Measurements from ENCODE around the gene RGL1.
"Not testable (repeated sequence)": the region's sequence is repeated elsewhere in the genome, so short reads cannot be mapped to it uniquely, and the experiment has no call there.

Gene RGL1

DNA sequence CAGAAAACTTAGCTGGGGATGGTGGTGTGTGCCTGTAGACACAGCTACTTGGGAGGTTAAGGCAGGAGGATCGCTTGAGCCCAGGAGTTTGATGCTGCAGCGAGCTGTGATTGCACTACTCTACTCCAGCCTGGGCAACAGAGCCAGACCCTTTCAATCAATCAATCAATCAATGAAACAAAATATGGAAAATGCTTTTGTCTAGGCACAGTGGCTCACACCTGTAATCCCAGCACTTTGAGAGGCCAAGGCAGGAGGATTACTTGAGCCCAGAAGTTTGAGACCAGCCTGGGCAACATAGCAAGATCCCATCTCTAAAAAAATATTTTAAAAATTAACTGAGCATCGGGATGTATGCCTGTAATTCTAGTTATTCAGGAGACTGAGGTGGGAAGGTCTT lies 19.0 kb upstream of the RGL1 start:
- not testable (repeated sequence) for DNase-seq (ENCODE audit: low read depth)

DNA sequence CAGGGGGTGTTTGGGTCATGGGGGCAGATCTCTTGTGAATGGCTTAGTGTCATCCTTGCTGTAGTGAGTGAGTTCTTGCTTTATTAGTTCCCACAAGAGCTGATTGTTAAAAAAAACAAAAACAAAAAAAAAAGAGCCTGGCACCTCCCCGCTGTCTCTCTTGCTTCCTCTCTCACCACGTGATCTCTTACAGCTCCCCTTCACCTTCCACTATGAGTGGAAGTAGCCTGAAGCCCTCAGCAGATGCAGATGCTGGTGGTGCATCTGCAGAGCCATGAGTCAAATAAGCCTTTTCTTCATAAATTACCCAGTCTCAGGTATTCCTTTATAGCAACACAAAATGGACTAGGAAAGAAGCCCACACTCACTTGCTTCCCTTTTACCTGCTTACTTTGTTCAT lies 17.2 kb upstream of the RGL1 start:
- no peak for DNase-seq (ENCODE audit: low read depth)

DNA sequence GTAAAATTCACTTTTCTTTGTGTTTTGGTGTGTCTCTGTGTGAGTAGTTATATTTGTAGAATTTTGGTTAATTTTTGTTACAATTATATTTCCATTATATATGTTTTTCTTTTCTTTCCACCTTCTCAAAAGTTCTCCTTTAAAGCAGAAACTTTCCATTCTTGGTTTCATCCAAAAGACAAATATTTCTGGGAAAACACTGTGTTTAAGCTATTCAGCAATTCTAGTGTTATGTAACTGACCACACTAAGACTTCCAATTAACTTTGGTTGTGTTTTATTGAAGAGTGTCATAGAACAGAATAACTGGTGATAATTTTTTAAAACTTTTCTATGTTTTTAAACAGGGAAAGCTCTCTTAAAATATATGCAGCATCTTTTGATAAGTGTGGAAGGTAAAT lies 13.6 kb upstream of the RGL1 start:
- DNase-seq (ENCODE audit: low read depth), result no peak

DNA sequence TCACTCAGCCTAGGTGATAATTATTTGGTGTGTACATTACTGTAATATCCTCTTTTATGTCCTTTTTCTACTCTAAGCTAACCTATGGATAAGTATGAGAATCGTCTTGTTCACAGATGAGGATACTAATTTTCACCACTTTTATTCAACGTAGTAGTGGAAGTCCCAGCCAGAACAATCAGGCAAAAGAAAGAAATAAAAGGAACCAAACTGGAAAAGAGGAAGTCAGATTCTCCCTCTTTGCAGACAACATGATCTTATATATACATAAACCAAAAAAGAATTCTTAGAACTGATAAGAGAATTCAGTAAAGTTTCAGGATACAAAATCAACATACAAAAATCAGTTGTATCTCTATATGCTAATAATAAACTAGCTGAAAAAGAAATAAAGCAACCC lies 12.6 kb upstream of the RGL1 start:
- DNase-seq (ENCODE audit: low read depth), result no peak

DNA sequence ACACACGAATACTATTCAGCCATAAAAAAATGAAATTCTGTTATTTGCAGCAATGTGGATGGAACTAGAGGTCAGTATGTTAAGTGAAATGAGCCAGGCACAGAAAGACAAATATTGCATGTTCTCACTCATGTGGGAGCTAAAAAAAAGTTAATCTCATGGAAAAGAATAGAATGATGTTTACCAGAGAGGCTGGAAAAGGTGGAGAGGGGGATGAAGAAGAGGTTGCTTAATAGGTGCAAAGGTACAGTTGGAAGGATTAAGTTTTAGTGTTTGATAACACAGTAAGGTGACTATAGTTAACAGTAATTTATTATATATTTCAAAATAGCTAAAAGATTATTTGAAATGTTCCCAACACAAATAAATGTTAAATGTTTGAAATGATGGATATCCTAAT lies 10.8 kb upstream of the RGL1 start:
- DNase-seq (ENCODE audit: low read depth), result no peak

DNA sequence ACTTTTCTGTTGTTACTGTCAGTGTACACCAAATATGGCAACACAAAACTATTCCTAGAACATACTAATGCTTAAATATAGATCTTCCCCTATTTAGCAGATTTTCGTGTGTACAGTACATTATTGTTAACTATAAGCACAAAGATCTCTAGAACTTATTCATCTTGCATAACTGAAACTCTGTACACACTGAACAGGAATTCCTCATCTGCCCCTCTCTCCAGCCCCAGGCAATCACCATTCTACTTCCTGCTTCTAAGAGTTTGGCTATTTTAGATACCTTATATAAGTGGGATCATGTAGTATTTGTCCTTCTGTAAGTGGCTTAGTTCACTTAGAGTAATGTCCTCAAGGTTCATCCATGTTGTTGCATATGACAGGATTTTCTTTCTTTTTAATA lies 4.5 kb upstream of the RGL1 start:
- no peak for DNase-seq (ENCODE audit: low read depth)

DNA sequence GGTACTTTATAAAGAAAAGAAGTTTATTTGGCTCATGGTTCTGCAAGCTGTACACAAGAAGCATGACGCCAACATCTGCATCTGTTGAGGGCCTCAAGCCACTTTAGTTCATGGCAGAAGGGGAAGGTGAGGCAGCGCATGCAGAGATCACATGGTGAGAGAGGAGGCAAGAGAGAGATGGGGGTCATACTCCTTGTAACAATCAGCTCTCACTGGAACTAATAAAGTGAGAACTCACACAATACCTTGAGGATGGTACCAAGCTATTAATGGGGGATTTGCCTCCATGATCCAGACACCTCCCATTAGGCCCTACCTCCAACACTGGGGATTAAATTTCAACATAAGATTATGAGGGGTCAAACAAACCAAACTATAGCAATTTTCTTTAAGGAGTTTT lies 3.3 kb upstream of the RGL1 start:
- no peak for DNase-seq (ENCODE audit: low read depth)

DNA sequence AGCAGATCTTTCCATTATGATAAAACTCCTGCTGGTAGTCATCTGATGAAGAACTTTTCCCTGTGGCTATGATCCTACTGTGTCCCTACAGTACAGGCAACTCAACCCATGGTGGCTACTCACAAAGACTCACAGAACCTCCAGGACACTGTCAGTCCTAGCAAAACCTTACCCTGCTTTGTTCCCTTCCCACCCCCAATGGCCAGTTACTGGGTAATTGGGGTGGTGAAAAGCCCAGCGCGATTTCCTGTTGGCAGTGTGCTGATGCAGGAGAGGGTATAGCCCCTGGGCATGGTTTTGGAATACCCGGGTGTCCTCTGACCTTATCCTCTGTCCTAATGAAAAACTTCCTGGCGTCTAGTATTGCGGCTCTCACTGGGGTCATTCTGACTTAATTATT lies 533 bp upstream of the RGL1 start:
- DNase-seq (ENCODE audit: low read depth), result no peak

DNA sequence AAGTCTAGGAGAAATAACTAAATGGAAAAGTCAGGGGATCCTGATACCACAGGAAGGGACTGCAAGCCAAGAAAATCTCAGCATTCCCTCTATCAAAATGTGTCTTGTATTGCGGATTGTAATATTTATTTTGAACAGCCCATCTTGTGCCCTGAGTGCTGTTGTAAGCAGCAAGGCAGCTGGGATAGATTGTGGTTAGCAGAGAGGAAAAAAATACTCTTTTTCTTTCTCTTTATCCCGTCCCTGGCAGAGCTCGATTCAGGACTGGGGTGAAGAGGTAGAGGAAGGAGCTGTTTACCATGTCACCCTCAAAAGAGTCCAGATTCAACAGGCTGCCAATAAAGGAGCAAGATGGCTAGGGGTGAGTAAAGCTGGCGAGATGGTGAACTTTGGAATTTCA lies 1.2 kb downstream of the RGL1 start:
- no peak for DNase-seq (ENCODE audit: low read depth)

DNA sequence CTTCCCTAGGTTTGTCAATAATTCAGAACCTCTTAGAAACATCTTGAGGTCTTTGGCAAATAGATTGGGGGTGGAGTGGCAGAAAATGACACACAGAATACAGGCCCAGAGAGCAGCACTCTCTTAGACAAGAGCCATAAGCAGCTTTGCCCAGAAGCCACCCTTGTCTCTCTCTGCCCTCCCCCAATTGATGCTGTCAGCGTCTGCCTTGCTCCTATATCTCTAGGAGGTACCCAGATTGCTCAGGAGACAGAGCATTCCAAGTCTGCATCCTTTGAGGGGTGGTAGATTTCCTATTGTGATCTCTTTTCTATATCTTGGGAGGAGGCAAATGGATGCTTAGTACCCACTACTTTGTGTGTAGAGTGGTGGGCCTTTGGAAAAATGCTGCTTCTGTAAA lies 1.8 kb downstream of the RGL1 start:
- DNase-seq (ENCODE audit: low read depth), result no peak

DNA sequence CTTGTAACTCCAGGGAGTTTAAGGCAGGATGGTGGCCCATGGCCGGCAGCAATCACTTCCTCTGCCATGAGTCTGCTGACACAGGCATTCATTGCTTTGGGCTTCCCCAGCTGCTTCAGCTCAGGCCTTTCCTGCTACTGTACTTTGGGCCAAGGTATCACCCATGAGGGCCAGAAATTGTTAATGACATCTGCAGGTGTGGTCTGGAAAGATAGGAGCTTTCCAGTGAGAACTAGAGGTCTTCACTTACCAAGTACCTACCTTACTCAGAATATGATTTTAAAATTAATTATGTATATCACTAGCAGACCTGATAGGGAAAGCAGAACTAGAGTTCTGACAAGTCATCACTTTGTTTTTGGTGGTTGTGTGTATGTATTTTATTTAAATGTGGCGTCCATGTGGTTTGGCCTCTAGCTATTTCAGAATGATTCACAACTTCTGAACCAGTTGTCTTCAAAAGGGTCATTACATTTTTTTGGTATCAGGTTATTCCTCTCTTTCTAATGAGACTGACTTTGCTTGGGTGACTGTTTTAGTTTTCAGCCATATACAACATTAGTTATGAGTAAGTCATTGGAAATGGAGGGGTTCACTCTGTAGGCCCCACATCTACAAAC lies 2.7 kb downstream of the RGL1 start:
- no peak for DNase-seq (ENCODE audit: low read depth)

DNA sequence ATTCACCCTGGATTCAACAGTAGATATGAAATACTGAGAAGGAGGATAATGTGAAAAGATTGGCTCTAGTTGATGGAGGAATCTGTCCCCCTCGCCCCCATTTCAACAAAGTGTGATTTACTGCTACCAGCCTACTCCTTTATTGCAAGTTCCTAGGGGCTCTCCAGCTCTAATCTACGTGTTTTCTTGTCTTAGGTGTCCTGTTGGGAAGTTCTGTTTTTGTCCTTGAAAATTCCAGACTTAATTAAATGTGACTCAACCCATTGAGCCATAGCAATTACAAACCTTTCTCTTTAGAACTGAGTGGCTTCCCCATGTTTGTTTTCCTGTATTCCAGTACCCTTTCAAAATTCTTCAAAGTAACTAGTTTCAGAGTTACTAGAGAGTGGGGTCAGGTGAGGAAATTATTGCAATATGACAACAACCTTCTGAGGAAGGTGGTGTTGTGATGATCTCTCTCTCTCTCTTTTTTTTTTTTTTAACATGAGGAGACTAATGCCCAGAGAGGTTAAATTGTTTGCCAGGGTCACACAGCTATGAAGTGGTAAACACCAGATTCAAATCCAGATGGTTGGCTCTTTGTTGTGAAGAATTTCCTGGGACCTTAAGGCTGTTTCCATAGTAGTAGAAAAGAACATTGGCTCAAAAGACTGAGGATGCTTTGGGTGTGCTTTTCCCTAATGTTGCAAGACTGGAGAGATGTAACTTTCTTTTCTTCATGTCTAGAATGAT lies 3.5 kb downstream of the RGL1 start:
- DNase-seq (ENCODE audit: low read depth), result no peak

DNA sequence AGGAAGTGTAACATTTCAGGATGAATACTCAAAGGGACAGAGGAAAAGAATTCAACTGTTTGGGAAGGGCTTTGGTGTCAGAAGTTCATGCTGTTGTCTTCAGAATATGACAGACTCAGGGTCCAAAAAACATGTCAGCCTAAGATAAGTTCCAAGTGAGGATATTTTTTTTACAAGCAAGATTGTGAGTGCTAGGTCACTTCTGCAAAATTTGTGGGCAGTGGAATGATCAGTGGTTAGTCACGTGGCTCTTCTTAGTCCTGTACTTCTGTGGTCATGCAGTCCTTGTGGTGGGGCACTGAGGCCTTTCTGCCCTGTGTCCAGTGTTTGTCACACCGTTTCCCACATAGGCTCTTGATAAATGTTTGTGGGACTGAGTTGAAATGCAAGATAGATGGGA lies 5.2 kb downstream of the RGL1 start:
- DNase-seq (ENCODE audit: low read depth), result no peak

DNA sequence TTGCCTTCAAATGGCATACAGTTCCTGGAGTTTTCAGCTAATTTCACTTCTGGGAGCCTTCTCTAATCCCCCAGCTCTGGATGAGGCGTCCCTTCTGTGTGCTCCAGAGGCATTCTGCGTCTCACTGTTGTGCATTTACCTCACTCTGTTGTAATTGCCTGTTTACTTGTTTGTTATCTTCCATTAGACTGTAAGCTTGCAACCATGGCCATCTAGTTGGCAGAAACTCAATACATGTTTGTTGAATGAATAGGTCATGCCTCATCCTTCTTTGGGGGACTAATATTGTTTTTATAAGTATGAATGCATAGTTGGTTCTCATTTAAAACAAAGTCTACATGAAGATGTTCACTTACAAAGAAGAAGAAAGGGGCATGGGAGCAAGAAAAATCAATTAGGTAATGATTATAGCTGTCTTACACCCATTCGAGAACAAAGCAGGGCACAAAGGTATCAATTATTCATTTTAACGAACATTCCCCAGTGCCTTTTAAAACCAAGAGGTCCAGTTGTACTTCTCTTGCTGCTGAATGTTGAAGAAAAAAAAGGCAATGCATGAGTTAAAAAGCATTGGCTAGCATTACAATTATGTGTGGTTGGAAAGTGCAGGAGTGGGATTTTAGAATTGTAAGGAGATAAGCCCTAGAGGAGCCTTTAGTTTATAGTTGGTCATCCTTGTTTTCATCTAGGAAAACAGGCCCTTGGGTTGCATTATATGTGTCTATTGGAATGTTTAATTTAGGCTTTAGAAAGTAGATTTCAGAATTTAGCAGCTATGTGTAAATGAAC lies 6.0 kb downstream of the RGL1 start:
- DNase-seq (ENCODE audit: low read depth), result no peak

DNA sequence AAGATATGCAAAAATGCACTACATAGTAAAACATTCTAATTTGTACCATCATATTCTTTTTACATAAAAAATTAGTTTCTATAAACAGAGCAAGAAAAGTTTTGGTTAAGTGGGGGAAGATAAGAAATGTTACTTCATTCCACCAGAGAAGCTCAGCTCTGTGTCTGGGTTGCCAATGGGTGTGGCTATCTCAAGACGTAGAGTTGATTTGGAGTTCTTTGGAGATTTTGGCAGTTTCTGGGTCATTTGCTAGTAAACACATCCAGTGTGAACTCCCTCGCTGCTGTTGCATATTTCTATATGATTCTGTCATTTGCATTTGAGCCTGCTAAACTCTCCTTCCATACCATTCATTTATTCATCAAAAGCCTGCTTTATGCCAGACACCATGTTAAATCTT lies 7.2 kb downstream of the RGL1 start:
- DNase-seq (ENCODE audit: low read depth), result no peak

DNA sequence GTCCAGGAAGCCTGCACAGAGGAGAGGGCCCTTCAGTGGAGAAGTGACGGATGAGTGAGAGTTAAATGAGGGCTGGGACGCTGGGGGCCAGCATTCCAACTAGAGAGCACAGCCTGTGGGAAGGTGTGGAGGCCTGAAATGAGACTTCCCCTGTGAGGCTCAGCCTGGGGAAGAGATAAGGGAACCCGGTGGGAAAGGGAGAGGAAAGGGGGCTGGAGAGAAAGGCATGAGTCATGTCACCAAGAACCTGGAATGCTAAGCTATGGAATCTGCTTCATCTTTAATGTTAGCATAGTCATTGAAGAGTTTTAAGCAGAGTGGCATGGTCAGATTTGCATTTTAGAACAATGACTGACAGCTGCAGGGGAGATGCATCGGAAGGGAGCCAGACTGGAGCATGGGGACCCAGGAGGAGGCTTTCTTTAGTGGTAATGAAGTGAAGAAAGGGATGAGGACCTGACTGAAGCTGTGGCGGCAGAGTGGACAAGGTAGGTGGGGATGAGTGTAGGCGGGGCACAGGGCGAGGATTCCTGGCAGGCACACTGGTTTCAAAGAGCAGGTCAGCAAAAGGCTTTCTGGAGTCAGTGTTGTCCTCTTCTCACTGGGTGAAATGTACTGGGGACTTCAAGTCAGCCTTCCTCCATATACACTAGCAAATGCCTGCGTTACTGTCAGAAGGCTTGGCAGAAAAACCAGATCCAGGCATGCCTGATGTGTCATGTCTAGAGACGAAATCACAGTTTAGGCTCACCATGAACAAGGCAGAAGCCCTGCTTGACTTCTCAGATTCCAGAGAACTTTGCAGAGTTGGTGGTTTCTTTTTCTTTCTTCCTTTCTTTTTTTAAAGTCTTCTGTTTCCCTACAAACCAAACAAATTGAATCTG lies 8.0 kb downstream of the RGL1 start:
- no peak for DNase-seq (ENCODE audit: low read depth)

DNA sequence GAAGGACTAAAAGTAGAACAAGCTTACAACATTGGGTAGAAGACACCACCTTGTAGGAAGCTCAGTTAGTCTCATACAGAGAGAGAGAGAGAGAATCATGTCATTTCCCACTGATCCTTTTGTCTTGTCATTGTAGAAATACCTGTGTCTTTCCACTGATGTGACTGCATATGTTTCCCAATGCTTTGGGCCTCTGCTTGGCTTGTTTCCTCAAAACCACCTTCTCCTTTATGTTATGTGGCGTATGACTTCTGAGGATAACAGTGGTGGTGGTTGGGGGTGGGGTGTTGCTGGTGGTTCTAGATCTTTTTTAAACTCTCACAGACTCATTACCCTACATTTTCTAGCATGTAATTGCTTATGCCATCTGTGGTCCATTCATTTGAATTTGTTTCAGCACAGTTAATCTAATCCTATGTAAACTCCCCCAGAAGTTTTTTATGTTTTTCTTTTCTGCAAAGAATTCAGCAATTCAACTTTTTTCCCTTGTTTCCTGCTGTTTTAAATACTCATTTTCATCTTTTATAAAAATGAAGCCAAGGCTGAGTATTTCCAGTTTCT lies 9.3 kb downstream of the RGL1 start:
- no peak for DNase-seq (ENCODE audit: low read depth)

DNA sequence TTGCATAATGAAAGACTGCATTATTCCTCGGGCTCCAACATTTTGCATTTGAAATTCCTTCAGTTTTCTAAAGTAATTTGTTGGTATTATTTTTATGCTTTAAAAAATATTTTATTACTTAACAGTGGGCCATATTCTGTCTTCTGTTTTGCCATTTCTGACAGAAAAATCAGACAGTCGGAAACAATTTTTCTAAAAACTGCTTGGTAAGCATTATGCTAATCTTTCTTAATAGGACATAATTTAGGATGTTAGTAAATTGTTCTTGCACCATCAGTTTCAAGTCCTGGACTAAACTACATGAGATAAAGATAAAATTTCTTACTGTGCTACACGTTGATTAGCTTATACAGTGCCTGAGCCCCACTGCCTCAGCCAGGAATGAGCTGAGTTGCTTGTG lies 11.2 kb downstream of the RGL1 start:
- no peak for DNase-seq (ENCODE audit: low read depth)

DNA sequence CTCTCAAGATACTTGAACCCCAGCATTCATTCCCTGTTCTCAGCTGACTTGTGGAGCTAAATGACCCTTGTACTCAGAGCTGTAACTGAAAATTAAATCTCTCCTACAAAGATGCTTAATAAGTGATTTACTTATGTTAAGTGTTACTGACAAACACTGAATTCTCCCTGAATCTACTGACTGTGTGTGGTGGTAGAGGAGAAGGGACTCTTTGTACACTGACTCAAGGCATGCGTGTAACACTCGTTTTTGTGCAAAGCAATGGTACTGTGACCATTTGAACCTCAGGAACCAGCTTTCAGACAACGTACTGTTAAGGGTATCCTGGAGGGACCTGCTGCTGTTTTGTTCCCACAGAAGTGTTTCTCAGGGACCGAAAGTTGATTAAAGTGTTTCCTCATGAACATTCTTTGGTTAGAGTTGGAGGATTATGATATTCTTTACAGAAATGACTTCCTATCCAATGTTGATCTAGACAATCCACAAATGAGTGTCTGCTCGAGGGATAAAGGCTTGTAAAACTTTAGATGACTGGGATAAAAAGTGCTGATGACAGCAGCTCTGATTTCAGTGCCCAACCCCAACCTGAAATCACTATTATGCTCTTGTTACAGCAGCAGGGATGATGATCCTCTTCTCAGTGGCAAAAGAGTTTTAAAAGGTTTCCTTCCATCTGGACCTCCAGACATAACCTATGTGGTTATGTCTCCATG lies 12.8 kb downstream of the RGL1 start:
- no peak for DNase-seq (ENCODE audit: low read depth)

DNA sequence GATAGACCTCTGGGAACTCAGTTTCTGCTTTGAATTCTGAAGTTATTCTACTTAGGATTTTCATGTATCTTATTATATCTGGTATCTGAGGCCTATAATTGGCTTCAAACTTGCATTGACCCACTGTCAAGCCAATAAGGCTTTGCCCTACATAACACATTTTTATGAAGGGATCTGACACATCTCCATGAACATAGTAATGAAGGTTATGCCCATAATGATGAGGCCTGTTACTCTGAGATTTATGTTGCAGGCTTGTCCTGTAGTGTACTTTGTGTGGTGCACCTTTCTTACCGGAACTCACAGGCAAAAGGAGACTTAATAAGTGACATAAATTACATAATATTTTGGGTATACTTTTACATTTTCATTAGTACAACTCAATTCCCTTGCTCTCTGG lies 14.1 kb downstream of the RGL1 start:
- no peak for DNase-seq (ENCODE audit: low read depth)

DNA sequence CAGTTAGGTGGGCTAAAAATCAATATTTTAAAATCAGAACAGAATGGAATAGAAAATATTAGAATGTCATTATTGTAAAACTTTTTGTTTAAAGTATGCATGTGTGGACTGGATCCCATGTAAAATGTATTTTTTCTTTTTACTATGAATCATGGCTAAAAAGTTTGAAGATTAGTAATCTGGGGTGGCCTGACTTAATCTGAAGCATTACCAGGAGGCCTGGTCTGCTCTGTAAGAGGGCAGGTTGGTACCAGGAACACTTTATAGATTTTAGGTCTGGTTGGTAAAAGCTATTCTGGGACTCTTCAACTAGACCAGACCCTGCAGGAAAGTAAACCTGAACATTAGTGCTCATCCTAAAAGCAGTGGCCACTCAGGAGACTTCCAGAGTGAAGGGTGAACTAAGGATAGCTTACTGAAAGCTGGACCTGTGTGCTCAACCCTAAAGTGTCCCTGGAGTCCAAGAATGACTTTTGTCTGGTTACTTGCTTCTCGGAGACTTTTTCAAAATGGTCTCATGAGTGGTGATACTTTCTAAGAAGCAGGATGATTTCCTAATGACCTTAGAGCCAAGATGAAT lies 16.5 kb downstream of the RGL1 start:
- DNase-seq (ENCODE audit: low read depth), result no peak
